SK-N-SH (cell line): Measurements from ENCODE around the gene ZNF827. TPM values are rescaled to one million over a fixed set of nuclear protein-coding genes. Genes with fewer than 3 reads are reported as not detected.

Experiments
- CTCF ChIA-PET: fragments of 300-600, 350-600 bp; formaldehyde crosslinking; extraction: SDS; loops from one replicate; lab custom pipeline; 2021; lab: Yijun Ruan, JAX
- POLR2A ChIA-PET: fragments of 350-600 bp; sonication (Branson Sonifier 250); formaldehyde crosslinking; extraction: SDS; loops from one replicate; lab custom pipeline; 2020; ENCODE audit warnings: antibody characterized with exemption, inconsistent platforms; lab: Yijun Ruan, JAX
- DNase-seq: peaks from one replicate; pipeline ENCODE4 v3.0.0; 2012
- H2AFZ ChIP-seq: fragments of 200-600 bp; sonication (generic); 2 replicates; pipeline ENCODE4 v1.8.1; 2016; ENCODE audit warnings: antibody characterized with exemption, mild to moderate bottlenecking, low read depth
- H3F3A ChIP-seq: fragments of 200-600 bp; sonication (generic); replicated peaks from 2 replicates; pipeline ENCODE3; 2016; ENCODE audit warnings: antibody characterized with exemption, mild to moderate bottlenecking; ENCODE audit not compliant: insufficient read depth
- H3K27ac ChIP-seq, 2 experiments: fragments of 200-500 bp in 1 of 2; fragments of 200-600 bp in 1 of 2; sonication (Bioruptor generic) in 1 of 2; sonication (generic), shearing (Covaris generic) in 1 of 2; 2 replicates each; pipeline versions ENCODE4 v1.5.1 to v1.6.1; 2014 to 2016; ENCODE audit warnings: low read depth in 2 of 2, inconsistent platforms in 1 of 2, low read length in 1 of 2, mild to moderate bottlenecking in 1 of 2, mixed read lengths in 1 of 2
- H3K27me3 ChIP-seq: fragments of 200-600 bp; sonication (generic), shearing (Covaris generic); 2 replicates; pipeline ENCODE4 v1.6.1; 2016; ENCODE audit warnings: mixed run types; ENCODE audit not compliant: insufficient read depth
- H3K36me3 ChIP-seq, 2 experiments: fragments of 200-500 bp in 1 of 2; fragments of 200-600 bp in 1 of 2; sonication (Bioruptor generic) in 1 of 2; sonication (generic) in 1 of 2; replicated peaks in 1 of 2; 2 replicates each; pipeline versions ENCODE3 to v1.5.1; 2014 to 2016; ENCODE audit warnings: low read length in 1 of 2, mild to moderate bottlenecking in 1 of 2; ENCODE audit not compliant: insufficient read depth in 2 of 2, control insufficient read depth in 1 of 2
- H3K4me1 ChIP-seq, 2 experiments: fragments of 200-500 bp in 1 of 2; fragments of 200-600 bp in 1 of 2; sonication (Bioruptor generic) in 1 of 2; sonication (generic), shearing (Covaris generic) in 1 of 2; 2 replicates each; pipeline versions ENCODE4 v1.5.1 to v1.6.1; 2014 to 2016; ENCODE audit warnings: low read depth in 1 of 2, low read length in 1 of 2, mixed run types in 1 of 2; ENCODE audit not compliant: insufficient read depth in 2 of 2, control insufficient read depth in 1 of 2
- H3K4me2 ChIP-seq: fragments of 200-600 bp; sonication (generic), shearing (Covaris generic); 2 replicates; pipeline ENCODE4 v1.6.1; 2017; ENCODE audit warnings: mixed run types
- H3K4me3 ChIP-seq, 2 experiments: fragments of 200-500 bp in 1 of 2; fragments of 200-600 bp in 1 of 2; sonication (Bioruptor generic) in 1 of 2; sonication (generic), shearing (Covaris generic) in 1 of 2; 2 replicates each; pipeline versions ENCODE4 v1.5.1 to v1.8.1; 2014 to 2016; ENCODE audit warnings: low read depth in 2 of 2, inconsistent platforms in 1 of 2, low read length in 1 of 2, mild to moderate bottlenecking in 1 of 2, mixed read lengths in 1 of 2, moderate library complexity in 1 of 2
- H3K79me2 ChIP-seq: fragments of 200-600 bp; sonication (generic); 2 replicates; pipeline ENCODE4 v1.8.1; 2017; ENCODE audit warnings: mild to moderate bottlenecking; ENCODE audit not compliant: insufficient read depth
- H3K9ac ChIP-seq: fragments of 200-600 bp; sonication (generic); 2 replicates; pipeline ENCODE4 v1.6.1; 2017; ENCODE audit warnings: mixed run types
- H3K9me2 ChIP-seq: fragments of 200-600 bp; sonication (generic); 2 replicates; pipeline ENCODE4 v1.6.1; 2017; ENCODE audit warnings: mixed run types
- H3K9me3 ChIP-seq: fragments of 200-600 bp; sonication (generic); 2 replicates; pipeline ENCODE4 v1.6.1; 2017; ENCODE audit warnings: mixed run types, mild to moderate bottlenecking, moderate library complexity
- H4K20me1 ChIP-seq: fragments of 200-600 bp; sonication (generic); 2 replicates; pipeline ENCODE4 v1.6.1; 2017; ENCODE audit warnings: mild to moderate bottlenecking, mixed run types; ENCODE audit not compliant: insufficient read depth
- CHD2 ChIP-seq: fragments of 150-350 bp; IDR thresholded peaks from 2 replicates; pipeline ENCODE4 v1.6.1; 2018; ENCODE audit warnings: low read length; ENCODE audit not compliant: partially characterized antibody
- ELF1 ChIP-seq: IDR thresholded peaks from 2 replicates; pipeline ENCODE4 v1.4.0; 2012
- EZH2phosphoT487 ChIP-seq: fragments of 200-600 bp; sonication (generic); IDR thresholded peaks from 2 replicates; pipeline ENCODE4 v1.6.1; 2017; ENCODE audit warnings: low read depth, mixed run types, mild to moderate bottlenecking, antibody characterized with exemption, moderate library complexity, borderline replicate concordance
- FOSL2 ChIP-seq: IDR thresholded peaks from 2 replicates; pipeline ENCODE4 v1.4.0; 2012; ENCODE audit warnings: low read depth, mild to moderate bottlenecking, moderate library complexity, borderline replicate concordance
- FOXM1 ChIP-seq: IDR thresholded peaks from 2 replicates; pipeline ENCODE4 v1.4.0; 2012; ENCODE audit warnings: low read depth, mild to moderate bottlenecking
- GABPA ChIP-seq: IDR thresholded peaks from 2 replicates; pipeline ENCODE4 v1.4.0; 2012; ENCODE audit warnings: low read depth, mild to moderate bottlenecking
- JUND ChIP-seq: IDR thresholded peaks from 2 replicates; pipeline ENCODE4 v1.4.0; 2012
- MEF2A ChIP-seq: IDR thresholded peaks from 2 replicates; pipeline ENCODE4 v1.4.0; 2012; ENCODE audit warnings: low read depth, borderline replicate concordance
- NFIC ChIP-seq: IDR thresholded peaks from 2 replicates; pipeline ENCODE4 v1.4.0; 2012; ENCODE audit warnings: borderline replicate concordance
- NRF1 ChIP-seq: IDR thresholded peaks from 2 replicates; pipeline ENCODE4 v1.6.1; 2012; ENCODE audit warnings: low read depth, mild to moderate bottlenecking, low read length
- RAD21 ChIP-seq: IDR thresholded peaks from 2 replicates; pipeline ENCODE4 v1.6.1; 2012; ENCODE audit warnings: mild to moderate bottlenecking, low read length
- RCOR1 ChIP-seq: fragments of 150-350 bp; IDR thresholded peaks from 2 replicates; pipeline ENCODE4 v1.6.1; 2017; ENCODE audit warnings: antibody characterized with exemption, low read length
- RFX5 ChIP-seq: IDR thresholded peaks from 2 replicates; pipeline ENCODE4 v1.6.1; 2012; ENCODE audit warnings: mild to moderate bottlenecking, improper control_type of control experiment, low read length
- RXRA ChIP-seq: IDR thresholded peaks from 2 replicates; pipeline ENCODE4 v1.4.0; 2012; ENCODE audit warnings: low read depth, mild to moderate bottlenecking, borderline replicate concordance
- SIN3A ChIP-seq: IDR thresholded peaks from 2 replicates; pipeline ENCODE4 v1.6.1; 2012; ENCODE audit warnings: low read depth, mild to moderate bottlenecking, low read length, moderate library complexity, borderline replicate concordance
- SMC3 ChIP-seq: IDR thresholded peaks from 2 replicates; pipeline ENCODE4 v1.6.1; 2012; ENCODE audit warnings: low read depth, low read length, improper control_type of control experiment
- TAF1 ChIP-seq: IDR thresholded peaks from 2 replicates; pipeline ENCODE4 v1.6.1; 2012; ENCODE audit warnings: low read depth, mild to moderate bottlenecking, low read length, moderate library complexity, borderline replicate concordance
- TCF12 ChIP-seq: IDR thresholded peaks from 2 replicates; pipeline ENCODE4 v1.4.0; 2012
- TEAD4 ChIP-seq: IDR thresholded peaks from 2 replicates; pipeline ENCODE4 v1.4.0; 2012; ENCODE audit warnings: mild to moderate bottlenecking, borderline replicate concordance; ENCODE audit not compliant: insufficient read depth
- YY1 ChIP-seq: IDR thresholded peaks from 2 replicates; pipeline ENCODE4 v1.4.0; 2012; ENCODE audit warnings: low read depth, mild to moderate bottlenecking
- WGBS: methylation state at CpG from one replicate; pipeline ENCODE4 v1.1.6; 2017; ENCODE audit warnings: low lambda C conversion rate; 5-methylcytosine and 5-hydroxymethylcytosine counted together
- polyA plus RNA-seq, 3 experiments: library from polyadenylated mRNA; depleted of rRNA; stranded (reverse); fragments of >200 nt; gene quantifications; 2 replicates each; pipeline ENCODE4 v1.2.3, GENCODE V29; 2012
- TF ChIP-seq, protein P1 (sequence below): fragments of 150-350 bp; IDR thresholded peaks from 2 replicates; pipeline ENCODE4 v1.6.1; 2016; ENCODE audit warnings: mild to moderate bottlenecking, low read depth, low read length
- TF ChIP-seq, protein P2 (sequence below): fragments of 150-350 bp; IDR thresholded peaks from 2 replicates; pipeline ENCODE4 v1.6.1; 2017; ENCODE audit warnings: antibody characterized with exemption, low read length, low read depth, borderline replicate concordance
- TF ChIP-seq, protein P3 (sequence below): IDR thresholded peaks from 2 replicates; pipeline ENCODE4 v1.4.0; 2012; ENCODE audit warnings: low read depth, borderline replicate concordance
- TF ChIP-seq, protein P4 (sequence below): IDR thresholded peaks from 2 replicates; pipeline ENCODE4 v1.4.0; 2012; ENCODE audit warnings: low read depth
- TF ChIP-seq, protein P5 (sequence below): IDR thresholded peaks from 2 replicates; pipeline ENCODE4; 2012
- TF ChIP-seq, protein P6 (sequence below): fragments of 200-600 bp; sonication (generic); IDR thresholded peaks from 2 replicates; pipeline ENCODE4 v1.6.1; 2017; ENCODE audit warnings: antibody characterized with exemption, mild to moderate bottlenecking, moderate library complexity
- TF ChIP-seq, protein P7 (sequence below): IDR thresholded peaks from 2 replicates; pipeline ENCODE4 v1.4.0; 2012; ENCODE audit warnings: low read depth, borderline replicate concordance

The ZNF827 gene
- polyA plus RNA-seq, 1 of the 3 experiments (the other 2 are of a cell fraction) = 23.2 TPM

DNA sequence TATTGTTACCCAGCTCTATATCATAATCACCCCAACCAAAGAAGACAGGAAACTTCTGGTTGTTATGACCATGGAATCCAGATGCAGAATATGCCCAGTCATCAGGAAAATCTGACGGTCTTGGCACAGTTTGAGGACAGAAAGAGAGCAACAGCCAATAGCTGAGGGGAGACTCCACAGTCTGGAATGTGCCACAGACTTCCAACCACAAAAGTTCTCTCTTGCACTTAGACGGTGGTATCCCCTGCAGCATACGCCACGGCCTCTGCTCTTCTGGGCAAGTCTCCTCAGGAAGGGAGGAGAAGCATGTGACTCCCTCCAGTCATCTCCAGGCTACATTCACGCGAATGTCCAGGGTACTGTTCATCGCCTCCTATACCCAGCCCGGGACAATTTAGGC is 18.4 kb downstream of the ZNF827 start:
- Histone ChIP-seq H3K27ac (peak overlapping the region in 1 of 2 experiments; percentile 40; a peak in 2 of 4 replicates), H3K27me3 (no peaks in the 10 kb centered on the region), H3K4me1 (peaks cover 3 to 16% of the 10 kb centered on the region in 2 experiments; a peak in 3 of 4 replicates), H3K79me2 (peaks cover 94% of the 10 kb centered on the region), H3K36me3 (peaks cover 2 to 5% of the 10 kb centered on the region in 2 experiments), H3K9ac (no peak overlapping the region), H3K4me3 (no peak overlapping the region), H3K9me2 (no peaks in the 10 kb centered on the region), H3F3A (no peaks in the 10 kb centered on the region), H2AFZ (no peak overlapping the region), H3K9me3 (no peaks in the 10 kb centered on the region), H4K20me1 (peaks cover 3% of the 10 kb centered on the region; the same call in 1 of the 2 replicates), H3K4me2 (peak overlapping the region; percentile 8; the same call in 1 of the 2 replicates)
- TF ChIP-seq EZH2phosphoT487 = no peak
- no peak for TF ChIP-seq YY1
- TF ChIP-seq JUND = no peak; the same call in 1 of the 2 replicates
- TF ChIP-seq, protein P1, sequence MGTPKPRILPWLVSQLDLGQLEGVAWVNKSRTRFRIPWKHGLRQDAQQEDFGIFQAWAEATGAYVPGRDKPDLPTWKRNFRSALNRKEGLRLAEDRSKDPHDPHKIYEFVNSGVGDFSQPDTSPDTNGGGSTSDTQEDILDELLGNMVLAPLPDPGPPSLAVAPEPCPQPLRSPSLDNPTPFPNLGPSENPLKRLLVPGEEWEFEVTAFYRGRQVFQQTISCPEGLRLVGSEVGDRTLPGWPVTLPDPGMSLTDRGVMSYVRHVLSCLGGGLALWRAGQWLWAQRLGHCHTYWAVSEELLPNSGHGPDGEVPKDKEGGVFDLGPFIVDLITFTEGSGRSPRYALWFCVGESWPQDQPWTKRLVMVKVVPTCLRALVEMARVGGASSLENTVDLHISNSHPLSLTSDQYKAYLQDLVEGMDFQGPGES = no peak
- peak; percentile 44; the same call in 1 of the 2 replicates for TF ChIP-seq TCF12
- TF ChIP-seq, protein P2, sequence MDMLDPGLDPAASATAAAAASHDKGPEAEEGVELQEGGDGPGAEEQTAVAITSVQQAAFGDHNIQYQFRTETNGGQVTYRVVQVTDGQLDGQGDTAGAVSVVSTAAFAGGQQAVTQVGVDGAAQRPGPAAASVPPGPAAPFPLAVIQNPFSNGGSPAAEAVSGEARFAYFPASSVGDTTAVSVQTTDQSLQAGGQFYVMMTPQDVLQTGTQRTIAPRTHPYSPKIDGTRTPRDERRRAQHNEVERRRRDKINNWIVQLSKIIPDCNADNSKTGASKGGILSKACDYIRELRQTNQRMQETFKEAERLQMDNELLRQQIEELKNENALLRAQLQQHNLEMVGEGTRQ = no peak
- TF ChIP-seq TAF1 = no peak
- TF ChIP-seq SMC3 = 0 out of 2 replicates have a peak, but pooled peaks have one; percentile 3
- 0 out of 2 replicates have a peak, but pooled peaks have one; percentile 11 for TF ChIP-seq TEAD4
- TF ChIP-seq, protein P3, sequence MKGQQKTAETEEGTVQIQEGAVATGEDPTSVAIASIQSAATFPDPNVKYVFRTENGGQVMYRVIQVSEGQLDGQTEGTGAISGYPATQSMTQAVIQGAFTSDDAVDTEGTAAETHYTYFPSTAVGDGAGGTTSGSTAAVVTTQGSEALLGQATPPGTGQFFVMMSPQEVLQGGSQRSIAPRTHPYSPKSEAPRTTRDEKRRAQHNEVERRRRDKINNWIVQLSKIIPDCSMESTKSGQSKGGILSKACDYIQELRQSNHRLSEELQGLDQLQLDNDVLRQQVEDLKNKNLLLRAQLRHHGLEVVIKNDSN = no peak
- no peak for TF ChIP-seq MEF2A
- TF ChIP-seq NRF1 = no peak
- no peak for TF ChIP-seq CHD2
- TF ChIP-seq, protein P4, sequence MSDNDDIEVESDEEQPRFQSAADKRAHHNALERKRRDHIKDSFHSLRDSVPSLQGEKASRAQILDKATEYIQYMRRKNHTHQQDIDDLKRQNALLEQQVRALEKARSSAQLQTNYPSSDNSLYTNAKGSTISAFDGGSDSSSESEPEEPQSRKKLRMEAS = no peak
- no peak for TF ChIP-seq GABPA
- TF ChIP-seq ELF1 = no peak
- TF ChIP-seq FOSL2 = no peak
- peak; percentile 42; the same call in 1 of the 2 replicates for TF ChIP-seq NFIC
- no peak for TF ChIP-seq RCOR1
- TF ChIP-seq, protein P5, sequence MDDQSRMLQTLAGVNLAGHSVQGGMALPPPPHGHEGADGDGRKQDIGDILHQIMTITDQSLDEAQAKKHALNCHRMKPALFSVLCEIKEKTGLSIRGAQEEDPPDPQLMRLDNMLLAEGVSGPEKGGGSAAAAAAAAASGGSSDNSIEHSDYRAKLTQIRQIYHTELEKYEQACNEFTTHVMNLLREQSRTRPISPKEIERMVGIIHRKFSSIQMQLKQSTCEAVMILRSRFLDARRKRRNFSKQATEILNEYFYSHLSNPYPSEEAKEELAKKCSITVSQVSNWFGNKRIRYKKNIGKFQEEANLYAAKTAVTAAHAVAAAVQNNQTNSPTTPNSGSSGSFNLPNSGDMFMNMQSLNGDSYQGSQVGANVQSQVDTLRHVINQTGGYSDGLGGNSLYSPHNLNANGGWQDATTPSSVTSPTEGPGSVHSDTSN = 0 out of 2 replicates have a peak, but pooled peaks have one; percentile 9
- TF ChIP-seq, protein P6, sequence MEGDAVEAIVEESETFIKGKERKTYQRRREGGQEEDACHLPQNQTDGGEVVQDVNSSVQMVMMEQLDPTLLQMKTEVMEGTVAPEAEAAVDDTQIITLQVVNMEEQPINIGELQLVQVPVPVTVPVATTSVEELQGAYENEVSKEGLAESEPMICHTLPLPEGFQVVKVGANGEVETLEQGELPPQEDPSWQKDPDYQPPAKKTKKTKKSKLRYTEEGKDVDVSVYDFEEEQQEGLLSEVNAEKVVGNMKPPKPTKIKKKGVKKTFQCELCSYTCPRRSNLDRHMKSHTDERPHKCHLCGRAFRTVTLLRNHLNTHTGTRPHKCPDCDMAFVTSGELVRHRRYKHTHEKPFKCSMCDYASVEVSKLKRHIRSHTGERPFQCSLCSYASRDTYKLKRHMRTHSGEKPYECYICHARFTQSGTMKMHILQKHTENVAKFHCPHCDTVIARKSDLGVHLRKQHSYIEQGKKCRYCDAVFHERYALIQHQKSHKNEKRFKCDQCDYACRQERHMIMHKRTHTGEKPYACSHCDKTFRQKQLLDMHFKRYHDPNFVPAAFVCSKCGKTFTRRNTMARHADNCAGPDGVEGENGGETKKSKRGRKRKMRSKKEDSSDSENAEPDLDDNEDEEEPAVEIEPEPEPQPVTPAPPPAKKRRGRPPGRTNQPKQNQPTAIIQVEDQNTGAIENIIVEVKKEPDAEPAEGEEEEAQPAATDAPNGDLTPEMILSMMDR = no peak
- no peak for TF ChIP-seq RFX5
- TF ChIP-seq, protein P7, sequence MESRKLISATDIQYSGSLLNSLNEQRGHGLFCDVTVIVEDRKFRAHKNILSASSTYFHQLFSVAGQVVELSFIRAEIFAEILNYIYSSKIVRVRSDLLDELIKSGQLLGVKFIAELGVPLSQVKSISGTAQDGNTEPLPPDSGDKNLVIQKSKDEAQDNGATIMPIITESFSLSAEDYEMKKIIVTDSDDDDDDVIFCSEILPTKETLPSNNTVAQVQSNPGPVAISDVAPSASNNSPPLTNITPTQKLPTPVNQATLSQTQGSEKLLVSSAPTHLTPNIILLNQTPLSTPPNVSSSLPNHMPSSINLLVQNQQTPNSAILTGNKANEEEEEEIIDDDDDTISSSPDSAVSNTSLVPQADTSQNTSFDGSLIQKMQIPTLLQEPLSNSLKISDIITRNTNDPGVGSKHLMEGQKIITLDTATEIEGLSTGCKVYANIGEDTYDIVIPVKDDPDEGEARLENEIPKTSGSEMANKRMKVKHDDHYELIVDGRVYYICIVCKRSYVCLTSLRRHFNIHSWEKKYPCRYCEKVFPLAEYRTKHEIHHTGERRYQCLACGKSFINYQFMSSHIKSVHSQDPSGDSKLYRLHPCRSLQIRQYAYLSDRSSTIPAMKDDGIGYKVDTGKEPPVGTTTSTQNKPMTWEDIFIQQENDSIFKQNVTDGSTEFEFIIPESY = no peak
- no peak for TF ChIP-seq RXRA
- TF ChIP-seq SIN3A = no peak
- TF ChIP-seq RAD21 = no peak
- TF ChIP-seq FOXM1 = no peak
- DNase-seq = no peak
- WGBS = 71% methylated on average over 8 of the region's 8 CpGs
- ChIA-PET CTCF (no interaction called here), POLR2A (no interaction called here)
